HEK293 (cell line): ENCODE measurements around the gene CLDN18.

Experiments used
- CTCF ChIA-PET: fragments of 350-600 bp; formaldehyde crosslinking; extraction: SDS; loops from one replicate; lab custom pipeline; 2021; ENCODE audit warnings: antibody characterized with exemption; lab: Yijun Ruan, JAX
- POLR2A ChIA-PET: fragments of 300-600 bp; formaldehyde crosslinking; extraction: SDS; loops from one replicate; lab custom pipeline; 2020; ENCODE audit warnings: antibody characterized with exemption, inconsistent platforms; lab: Yijun Ruan, JAX
- H3K27ac ChIP-seq: fragments of 200-500 bp; sonication (Bioruptor generic); 2 replicates; pipeline ENCODE4 v1.5.1; 2014; ENCODE audit warnings: low read depth, low read length, control low read depth, inconsistent platforms; ENCODE audit errors: extremely low read depth
- H3K36me3 ChIP-seq, 2 experiments: fragments of 200-500 bp in 1 of 2; sonication (Bioruptor generic) in 1 of 2; 1 replicate in 1 of 2; 2 replicates in 1 of 2; pipeline ENCODE4 v1.5.1; 2014 to 2017; ENCODE audit warnings: inconsistent platforms in 2 of 2, low read length in 2 of 2; ENCODE audit not compliant: control insufficient read depth in 2 of 2, insufficient read depth in 1 of 2
- H3K4me1 ChIP-seq: fragments of 200-500 bp; sonication (Bioruptor generic); 2 replicates; pipeline ENCODE4 v1.5.1; 2014; ENCODE audit warnings: mild to moderate bottlenecking, low read length, inconsistent platforms; ENCODE audit not compliant: control insufficient read depth, insufficient read depth
- H3K4me3 ChIP-seq: 2 replicates; pipeline ENCODE4 v1.5.1; 2011; ENCODE audit warnings: low read depth, mild to moderate bottlenecking, control low read depth, low read length, moderate library complexity
- H3K9me3 ChIP-seq: fragments of 200-500 bp; sonication (Bioruptor generic); 2 replicates; pipeline ENCODE4 v1.5.1; 2014; ENCODE audit warnings: low read depth, low read length, inconsistent platforms; ENCODE audit not compliant: control insufficient read depth, insufficient read depth
- GLI4 ChIP-seq: fragments of 450-650 bp; formaldehyde crosslinking; IDR thresholded peaks from 2 replicates; pipeline ENCODE4 v1.5.1; 2016; ENCODE audit warnings: missing biosample characterization, missing genetic modification characterization
- KLF16 ChIP-seq: fragments of 450-650 bp; formaldehyde crosslinking; IDR thresholded peaks from 2 replicates; pipeline ENCODE4 v1.5.1; 2017; ENCODE audit warnings: missing biosample characterization, missing genetic modification characterization
- KLF9 ChIP-seq: fragments of 450-650 bp; formaldehyde crosslinking; IDR thresholded peaks from 2 replicates; pipeline ENCODE4 v1.5.1; 2016; ENCODE audit warnings: missing biosample characterization, missing genetic modification characterization, low read depth
- PRDM10 ChIP-seq: fragments of 450-650 bp; formaldehyde crosslinking; IDR thresholded peaks from 2 replicates; pipeline ENCODE4 v1.5.1; 2016; ENCODE audit warnings: missing biosample characterization, missing genetic modification characterization
- SETDB1 ChIP-seq: IDR thresholded peaks from one replicate; pipeline ENCODE4 v1.6.1; 2017; ENCODE audit warnings: mild to moderate bottlenecking, low read length, moderate library complexity, mixed read lengths; ENCODE audit not compliant: insufficient read length
- TCF7L2 ChIP-seq: IDR thresholded peaks from 2 replicates; pipeline ENCODE4 v1.6.1; 2011; ENCODE audit warnings: low read depth, mild to moderate bottlenecking, inconsistent platforms, low read length, moderate library complexity, borderline replicate concordance
- YY2 ChIP-seq: fragments of 450-650 bp; formaldehyde crosslinking; IDR thresholded peaks from 2 replicates; pipeline ENCODE4 v1.5.1; 2016; ENCODE audit warnings: missing biosample characterization, missing genetic modification characterization
- ZBTB20 ChIP-seq: fragments of 450-650 bp; formaldehyde crosslinking; IDR thresholded peaks from 2 replicates; pipeline ENCODE4 v1.5.1; 2016; ENCODE audit warnings: missing biosample characterization, missing genetic modification characterization
- ZBTB26 ChIP-seq: fragments of 450-650 bp; formaldehyde crosslinking; optimal IDR thresholded peaks from 2 replicates; pipeline ENCODE3; 2016; ENCODE audit warnings: missing biosample characterization, mild to moderate bottlenecking, missing genetic modification characterization
- ZBTB48 ChIP-seq: fragments of 450-650 bp; formaldehyde crosslinking; IDR thresholded peaks from 2 replicates; pipeline ENCODE4 v1.5.1; 2016; ENCODE audit warnings: missing biosample characterization, missing genetic modification characterization
- ZNF112 ChIP-seq: fragments of 450-650 bp; formaldehyde crosslinking; IDR thresholded peaks from 2 replicates; pipeline ENCODE4 v1.5.0; 2017; ENCODE audit warnings: missing biosample characterization, missing genetic modification characterization
- ZNF133 ChIP-seq: fragments of 450-650 bp; formaldehyde crosslinking; IDR thresholded peaks from 2 replicates; pipeline ENCODE4 v1.5.1; 2016; ENCODE audit warnings: missing biosample characterization, missing genetic modification characterization
- ZNF157 ChIP-seq: fragments of 450-650 bp; formaldehyde crosslinking; IDR thresholded peaks from 2 replicates; pipeline ENCODE4 v1.5.1; 2016; ENCODE audit warnings: missing biosample characterization, missing genetic modification characterization
- ZNF175 ChIP-seq: fragments of 450-650 bp; formaldehyde crosslinking; IDR thresholded peaks from 2 replicates; pipeline ENCODE4 v1.5.1; 2016; ENCODE audit warnings: missing biosample characterization, missing genetic modification characterization
- ZNF26 ChIP-seq: fragments of 450-650 bp; formaldehyde crosslinking; IDR thresholded peaks from 2 replicates; pipeline ENCODE4 v1.5.1; 2016; ENCODE audit warnings: missing biosample characterization, missing genetic modification characterization
- ZNF274 ChIP-seq, 2 experiments: fragments of 200-500 bp in 1 of 2; fragments of 450-650 bp in 1 of 2; sonication (Bioruptor generic) in 1 of 2; formaldehyde crosslinking in 1 of 2; IDR thresholded peaks; 2 replicates each; pipeline versions ENCODE4 v1.5.1 to v1.6.1; 2014 to 2016; ENCODE audit warnings: borderline replicate concordance in 1 of 2, inconsistent platforms in 1 of 2, low read length in 1 of 2, missing biosample characterization in 1 of 2, missing genetic modification characterization in 1 of 2
- ZNF311 ChIP-seq: fragments of 450-650 bp; formaldehyde crosslinking; IDR thresholded peaks from 2 replicates; pipeline ENCODE4 v1.5.1; 2017; ENCODE audit warnings: missing biosample characterization, missing genetic modification characterization, borderline replicate concordance
- ZNF394 ChIP-seq: fragments of 450-650 bp; formaldehyde crosslinking; IDR thresholded peaks from 2 replicates; pipeline ENCODE4 v1.5.1; 2016; ENCODE audit warnings: missing biosample characterization, missing genetic modification characterization, mild to moderate bottlenecking, moderate library complexity, borderline replicate concordance
- ZNF423 ChIP-seq: fragments of 450-650 bp; formaldehyde crosslinking; IDR thresholded peaks from 2 replicates; pipeline ENCODE4 v1.5.1; 2016; ENCODE audit warnings: missing biosample characterization, missing genetic modification characterization
- ZNF701 ChIP-seq: fragments of 450-650 bp; formaldehyde crosslinking; IDR thresholded peaks from 2 replicates; pipeline ENCODE4 v1.5.1; 2016; ENCODE audit warnings: missing biosample characterization, missing genetic modification characterization
- ZXDB ChIP-seq: fragments of 450-650 bp; formaldehyde crosslinking; IDR thresholded peaks from 2 replicates; pipeline ENCODE4 v1.5.1; 2016; ENCODE audit warnings: missing biosample characterization, missing genetic modification characterization

The CLDN18 gene

GRCh38 chr3:138030734-138031280 is 20.8 kb downstream of the CLDN18 start (continued):
- TF ChIP-seq ZBTB26 (tag by site-specific recombination), result no peak
- TF ChIP-seq GLI4 (tag by site-specific recombination), result no peak
- no peak for TF ChIP-seq ZNF394 (tag by site-specific recombination)
- TF ChIP-seq YY2 (tag by site-specific recombination), result no peak
- TF ChIP-seq ZNF311 (tag by site-specific recombination), result no peak
- no peak for TF ChIP-seq SETDB1
- TF ChIP-seq, all 188 proteins: peak for 0

GRCh38 chr3:138031536-138031935 is 21.6 kb downstream of the CLDN18 start:
- H3K9me3 ChIP-seq, result no peaks in the 10 kb centered on the region
- CTCF ChIA-PET, result interaction anchor here (0.5 to 1.3 kb wide), 3 partner anchors 21 to 999 kb away, joined by 3 read pairs; no protein-coding TSS in a partner anchor
- peaks cover 0 to 13% of the 10 kb centered on the region in 2 experiments; a peak in 1 of 3 replicates for H3K36me3 ChIP-seq
- H3K27ac ChIP-seq, result no peak overlapping the region
- no peak for TF ChIP-seq ZBTB20
- no peak for TF ChIP-seq ZNF701 (tag by site-specific recombination)
- TF ChIP-seq ZNF133 (tag by site-specific recombination), result no peak
- no peak for TF ChIP-seq ZNF274 (IDR thresholded peaks at IDR 0.05; ENCODE audit: low read length)
- no peak for TF ChIP-seq ZNF274 (tag by site-specific recombination; IDR thresholded peaks at IDR 0.05; ENCODE audit: borderline replicate concordance)
- no peak for TF ChIP-seq PRDM10 (tag by site-specific recombination)
- no peak for TF ChIP-seq ZNF423 (tag by site-specific recombination)
- TF ChIP-seq ZNF26 (tag by site-specific recombination), result no peak
- no peak for TF ChIP-seq ZNF175
- TF ChIP-seq ZNF157 (tag by site-specific recombination), result no peak
- no peak for TF ChIP-seq KLF16 (tag by site-specific recombination)
- TF ChIP-seq ZXDB (tag by site-specific recombination), result no peak
- no peak for TF ChIP-seq ZBTB48 (tag by site-specific recombination)
- TF ChIP-seq KLF9 (tag by site-specific recombination), result no peak
- no peak for TF ChIP-seq ZNF112
- TF ChIP-seq TCF7L2, result no peak
- TF ChIP-seq, all 188 proteins: peak for 0
- Histone ChIP-seq H3K4me1 (no peaks in the 10 kb centered on the region), H3K4me3 (no peak overlapping the region)
- POLR2A ChIA-PET, result no interaction called here
